Tibial artery (tissue), 4 donors: ENCODE data around the gene HTR7.

Experiments
- DNase-seq, 2 donors: peaks; one replicate each; pipeline ENCODE4 v3.0.0-alpha.2; 2019
- H3K27ac ChIP-seq, 2 donors: fragments of 200-600 bp; sonication (generic) in 1 of 2; 1 replicate in 1 of 2; 2 replicates in 1 of 2; pipeline ENCODE4 v1.5.1; 2018 to 2019; ENCODE audit warnings: mild to moderate bottlenecking in 1 of 2
- H3K27me3 ChIP-seq, 2 donors: fragments of 200-600 bp; sonication (generic) in 1 of 2; one replicate each; pipeline versions ENCODE4 v1.5.1 to v1.6.0; 2016 to 2019
- H3K36me3 ChIP-seq, 3 donors: fragments of 200-600 bp; sonication (generic) in 2 of 3; one replicate each; pipeline ENCODE4 v1.5.1; 2016 to 2019; ENCODE audit warnings: mild to moderate bottlenecking in 2 of 3
- H3K4me1 ChIP-seq, 4 donors: fragments of 200-600 bp; sonication (generic) in 2 of 4; 1 replicate in 3 of 4; 2 replicates in 1 of 4; pipeline ENCODE4 v1.5.1; 2016 to 2019
- H3K4me3 ChIP-seq, 2 donors: fragments of 200-600 bp; sonication (generic) in 1 of 2; 1 replicate in 1 of 2; 2 replicates in 1 of 2; pipeline ENCODE4 v1.5.1; 2018 to 2019; ENCODE audit warnings: mild to moderate bottlenecking in 2 of 2
- H3K9me3 ChIP-seq, 3 donors: fragments of 200-600 bp; sonication (generic) in 1 of 3; one replicate each; pipeline ENCODE4 v1.5.1; 2016 to 2019
- CTCF ChIP-seq, 2 experiments: fragments of 200-600 bp in 1 of 2; fragments of 450-650 bp in 1 of 2; IDR thresholded peaks; one replicate each; pipeline ENCODE4 v1.5.1; 2017 to 2019; ENCODE audit warnings: antibody characterized with exemption in 2 of 2, mild to moderate bottlenecking in 1 of 2, moderate library complexity in 1 of 2
- intact Hi-C: fragments of 100-400 bp; cut with DNase I; formaldehyde crosslinking; loops from one replicate; pipeline ENCODE4 v1.15.0; 2023; ENCODE audit warnings: low total_unique reads

The HTR7 gene

DNA sequence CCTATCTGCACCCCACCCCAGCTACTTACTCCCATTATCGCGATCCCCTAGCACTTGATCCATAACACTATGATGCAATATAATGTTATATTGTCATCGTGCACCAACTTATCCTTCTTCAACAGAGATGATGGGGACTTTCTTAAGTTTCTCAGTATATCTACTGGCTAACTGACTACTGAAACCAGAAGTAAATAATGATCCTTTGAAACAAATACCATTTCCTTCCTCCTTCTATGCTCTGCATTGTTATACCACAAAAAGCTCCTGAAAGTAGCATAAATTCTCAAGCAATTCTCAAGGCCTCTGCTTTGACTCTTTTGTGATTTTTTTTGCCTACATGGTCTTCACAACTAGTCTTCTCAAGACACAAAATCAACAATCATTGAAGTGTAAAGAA is 68.9 kb downstream of the HTR7 start:
- no peaks in the 10 kb centered on the region for H3K9me3 ChIP-seq
- no peak for TF ChIP-seq CTCF (IDR thresholded peaks at IDR 0.05)
- no peak overlapping the region for H3K4me3 ChIP-seq
- no peaks in the 10 kb centered on the region for H3K27me3 ChIP-seq
- H3K27ac ChIP-seq = no peak overlapping the region
- no peak for DNase-seq
- H3K4me1 ChIP-seq = no peaks in the 10 kb centered on the region
- no peaks in the 10 kb centered on the region for H3K36me3 ChIP-seq
- intact Hi-C loops = loop anchor here (10.0 kb wide), 1 partner anchor 994 kb away; no protein-coding TSS in a partner anchor

GRCh38 chr10:90788199-90788491 is 69.7 kb downstream of the HTR7 start:
- Histone ChIP-seq H3K9me3 (no peaks in the 10 kb centered on the region), H3K27me3 (no peaks in the 10 kb centered on the region), H3K4me1 (no peaks in the 10 kb centered on the region), H3K4me3 (no peak overlapping the region), H3K36me3 (no peaks in the 10 kb centered on the region), H3K27ac (no peak overlapping the region)
- no peak for DNase-seq
- intact Hi-C loops = loop anchor here (10.0 kb wide), 1 partner anchor 993 kb away; no protein-coding TSS in a partner anchor
- no peak for TF ChIP-seq CTCF (IDR thresholded peaks at IDR 0.05)

DNA sequence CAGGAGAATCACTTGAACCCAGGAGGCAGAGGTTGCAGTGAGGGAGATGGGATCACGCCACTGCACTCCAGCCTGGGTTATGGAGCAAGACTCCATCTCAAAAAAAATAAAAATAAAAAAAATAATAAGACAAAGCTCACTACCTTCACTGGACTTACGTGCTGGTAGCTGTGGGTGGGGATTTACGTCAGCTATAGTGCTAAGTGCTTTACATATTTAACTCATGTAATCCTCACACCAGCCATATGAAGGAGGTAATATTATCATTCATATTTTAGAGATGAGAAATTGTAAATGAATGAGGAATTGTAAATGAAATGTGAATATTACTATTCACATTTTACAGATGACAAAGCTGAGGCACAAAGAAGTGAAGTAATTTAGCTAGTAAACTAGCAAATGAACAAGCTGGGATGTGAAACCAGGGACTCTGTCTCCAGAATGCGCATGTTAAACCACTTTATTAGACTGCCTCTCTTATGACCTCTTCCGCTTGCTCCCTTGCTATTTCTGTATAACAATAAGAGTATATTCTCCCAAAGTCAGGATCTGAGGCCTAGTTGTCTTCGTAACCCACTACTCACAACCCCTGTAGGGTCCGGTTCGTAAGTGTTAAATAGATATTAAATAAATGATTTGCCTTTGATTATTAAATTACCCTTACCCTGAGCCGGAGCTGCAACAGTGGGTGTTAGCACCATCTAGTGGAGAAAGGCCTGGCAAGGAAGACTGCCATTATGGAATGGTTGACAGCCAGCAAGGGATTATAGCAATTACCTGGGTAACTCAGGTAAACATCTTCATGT is 70.2 kb downstream of the HTR7 start:
- no peaks in the 10 kb centered on the region for H3K27me3 ChIP-seq
- peak; percentile 50 to 68 for TF ChIP-seq CTCF (IDR thresholded peaks at IDR 0.05)
- H3K36me3 ChIP-seq = no peaks in the 10 kb centered on the region
- H3K4me1 ChIP-seq = no peaks in the 10 kb centered on the region
- intact Hi-C loops = loop anchor here (10.0 kb wide), 1 partner anchor 993 kb away; no protein-coding TSS in a partner anchor
- no peak for DNase-seq
- H3K27ac ChIP-seq = no peak overlapping the region
- H3K9me3 ChIP-seq = no peaks in the 10 kb centered on the region
- H3K4me3 ChIP-seq = no peak overlapping the region

GRCh38 chr10:90785782-90786181 is 72.1 kb downstream of the HTR7 start:
- H3K27me3 ChIP-seq = no peaks in the 10 kb centered on the region
- no peak for TF ChIP-seq CTCF (IDR thresholded peaks at IDR 0.05)
- H3K4me3 ChIP-seq = no peak overlapping the region
- no peaks in the 10 kb centered on the region for H3K36me3 ChIP-seq
- DNase-seq = no peak
- no peak overlapping the region for H3K27ac ChIP-seq
- H3K9me3 ChIP-seq = no peaks in the 10 kb centered on the region
- intact Hi-C loops = loop anchor here (10.0 kb wide), 1 partner anchor 991 kb away; no protein-coding TSS in a partner anchor
- H3K4me1 ChIP-seq = no peaks in the 10 kb centered on the region

GRCh38 chr10:90784771-90785170 is 73.1 kb downstream of the HTR7 start:
- no peak for DNase-seq
- Histone ChIP-seq H3K4me3 (no peak overlapping the region), H3K9me3 (no peaks in the 10 kb centered on the region), H3K27me3 (no peaks in the 10 kb centered on the region), H3K36me3 (no peaks in the 10 kb centered on the region), H3K27ac (no peak overlapping the region), H3K4me1 (no peaks in the 10 kb centered on the region)
- intact Hi-C loops = loop anchor here (5.0 to 10.0 kb wide), 2 partner anchors 990 to 1893 kb away; no protein-coding TSS in a partner anchor
- TF ChIP-seq CTCF (IDR thresholded peaks at IDR 0.05) = no peak
